Parathyroid adenoma (tissue), 2 donors: ENCODE data around the gene HAUS7.

ENCODE experiments used
- H2AFZ ChIP-seq: fragments of 300-600 bp; sonication (generic); one replicate; pipeline ENCODE4 v1.7.0; 2017; ENCODE audit warnings: antibody characterized with exemption, mild to moderate bottlenecking
- H3K27ac ChIP-seq: fragments of 300-600 bp; sonication (generic); one replicate; pipeline ENCODE4 v1.7.0; 2017
- H3K27me3 ChIP-seq: fragments of 300-600 bp; sonication (generic); one replicate; pipeline ENCODE4 v1.7.0; 2017; ENCODE audit warnings: low read length; ENCODE audit not compliant: control insufficient read depth, insufficient read depth
- H3K36me3 ChIP-seq: fragments of 300-600 bp; sonication (generic); one replicate; pipeline ENCODE4 v1.7.0; 2017; ENCODE audit warnings: low read length; ENCODE audit not compliant: control insufficient read depth, insufficient read depth
- H3K4me1 ChIP-seq: fragments of 300-600 bp; sonication (generic); one replicate; pipeline ENCODE4 v1.7.0; 2017; ENCODE audit warnings: control low read depth
- H3K4me2 ChIP-seq: fragments of 300-600 bp; sonication (generic); one replicate; pipeline ENCODE4 v1.7.0; 2017; ENCODE audit warnings: low read length
- H3K4me3 ChIP-seq: fragments of 300-600 bp; sonication (generic); one replicate; pipeline ENCODE4 v1.7.0; 2017; ENCODE audit warnings: low read depth, low read length
- H3K79me2 ChIP-seq: fragments of 300-600 bp; sonication (generic); one replicate; pipeline ENCODE4 v1.7.0; 2017; ENCODE audit warnings: control low read depth
- H3K9ac ChIP-seq: fragments of 300-600 bp; sonication (generic); one replicate; pipeline ENCODE4 v1.7.0; 2017; ENCODE audit warnings: mild to moderate bottlenecking
- H3K9me3 ChIP-seq: fragments of 300-600 bp; sonication (generic); one replicate; pipeline ENCODE4 v1.7.0; 2017; ENCODE audit warnings: low read length; ENCODE audit not compliant: control insufficient read depth
- TF ChIP-seq, protein P1 (sequence below): fragments of 300-600 bp; sonication (generic); IDR thresholded peaks from one replicate; pipeline ENCODE4 v1.7.0; 2017; ENCODE audit warnings: antibody characterized with exemption, mild to moderate bottlenecking
- donor health status: primary hyperparathyroidism.

HAUS7 gene

GRCh38 chrX:153476666-153477363, 6.4 kb upstream of the HAUS7 start:
- no peak overlapping the region for H3K27ac ChIP-seq

DNA sequence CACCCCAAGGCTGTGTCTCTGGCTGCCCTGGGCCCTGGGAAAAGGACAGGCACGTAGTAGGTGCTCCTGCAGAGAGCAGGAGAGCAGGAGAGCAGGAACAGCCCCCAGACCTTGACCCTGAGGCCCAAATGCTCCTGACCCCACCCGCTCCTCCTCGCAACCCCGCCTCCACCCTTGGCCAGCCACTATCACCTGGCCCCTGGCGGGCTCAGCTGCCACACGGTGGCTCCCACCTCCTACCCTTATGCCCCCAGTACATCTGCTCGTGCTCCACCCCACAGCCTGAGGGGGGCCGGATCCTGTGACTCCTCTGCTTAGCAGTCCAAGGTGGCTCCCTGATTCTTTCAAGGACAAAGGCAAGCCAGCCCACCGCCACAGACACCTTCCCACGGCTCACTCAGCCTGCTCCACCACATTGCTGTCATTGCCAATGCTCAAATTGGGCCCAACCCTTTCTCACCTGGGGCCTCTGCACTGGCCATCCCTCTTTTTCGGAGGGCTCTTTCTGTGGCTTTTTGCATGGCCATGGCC, 5.4 kb upstream of the HAUS7 start:
- Histone ChIP-seq H3K4me2 (no peak overlapping the region), H3K36me3 (no peaks in the 10 kb centered on the region), H3K27me3 (no peaks in the 10 kb centered on the region), H3K9me3 (no peaks in the 10 kb centered on the region), H3K4me1 (no peaks in the 10 kb centered on the region), H2AFZ (no peak overlapping the region), H3K9ac (no peak overlapping the region), H3K27ac (no peak overlapping the region), H3K79me2 (no peaks in the 10 kb centered on the region), H3K4me3 (no peak overlapping the region)
- TF ChIP-seq, protein P1, sequence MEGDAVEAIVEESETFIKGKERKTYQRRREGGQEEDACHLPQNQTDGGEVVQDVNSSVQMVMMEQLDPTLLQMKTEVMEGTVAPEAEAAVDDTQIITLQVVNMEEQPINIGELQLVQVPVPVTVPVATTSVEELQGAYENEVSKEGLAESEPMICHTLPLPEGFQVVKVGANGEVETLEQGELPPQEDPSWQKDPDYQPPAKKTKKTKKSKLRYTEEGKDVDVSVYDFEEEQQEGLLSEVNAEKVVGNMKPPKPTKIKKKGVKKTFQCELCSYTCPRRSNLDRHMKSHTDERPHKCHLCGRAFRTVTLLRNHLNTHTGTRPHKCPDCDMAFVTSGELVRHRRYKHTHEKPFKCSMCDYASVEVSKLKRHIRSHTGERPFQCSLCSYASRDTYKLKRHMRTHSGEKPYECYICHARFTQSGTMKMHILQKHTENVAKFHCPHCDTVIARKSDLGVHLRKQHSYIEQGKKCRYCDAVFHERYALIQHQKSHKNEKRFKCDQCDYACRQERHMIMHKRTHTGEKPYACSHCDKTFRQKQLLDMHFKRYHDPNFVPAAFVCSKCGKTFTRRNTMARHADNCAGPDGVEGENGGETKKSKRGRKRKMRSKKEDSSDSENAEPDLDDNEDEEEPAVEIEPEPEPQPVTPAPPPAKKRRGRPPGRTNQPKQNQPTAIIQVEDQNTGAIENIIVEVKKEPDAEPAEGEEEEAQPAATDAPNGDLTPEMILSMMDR, result no peak

More at GRCh38 chrX:153476666-153477363, 6.4 kb upstream of the HAUS7 start:
- no peaks in the 10 kb centered on the region for H3K79me2 ChIP-seq
- H3K4me1 ChIP-seq, result no peaks in the 10 kb centered on the region
- H3K9ac ChIP-seq, result no peak overlapping the region
- no peaks in the 10 kb centered on the region for H3K36me3 ChIP-seq
- H3K4me3 ChIP-seq, result no peak overlapping the region
- H2AFZ ChIP-seq, result no peak overlapping the region
- no peak overlapping the region for H3K4me2 ChIP-seq
- TF ChIP-seq, protein P1, result no peak
- H3K9me3 ChIP-seq, result no peaks in the 10 kb centered on the region
- H3K27me3 ChIP-seq, result no peaks in the 10 kb centered on the region

GRCh38 chrX:153475271-153475670, 4.9 kb upstream of the HAUS7 start:
- Histone ChIP-seq H3K4me3 (no peak overlapping the region), H3K4me1 (no peaks in the 10 kb centered on the region), H3K9ac (no peak overlapping the region), H3K27ac (no peak overlapping the region), H3K27me3 (no peaks in the 10 kb centered on the region), H2AFZ (no peak overlapping the region), H3K36me3 (no peaks in the 10 kb centered on the region), H3K79me2 (no peaks in the 10 kb centered on the region), H3K9me3 (no peaks in the 10 kb centered on the region), H3K4me2 (no peak overlapping the region)
- TF ChIP-seq, protein P1, result no peak

DNA sequence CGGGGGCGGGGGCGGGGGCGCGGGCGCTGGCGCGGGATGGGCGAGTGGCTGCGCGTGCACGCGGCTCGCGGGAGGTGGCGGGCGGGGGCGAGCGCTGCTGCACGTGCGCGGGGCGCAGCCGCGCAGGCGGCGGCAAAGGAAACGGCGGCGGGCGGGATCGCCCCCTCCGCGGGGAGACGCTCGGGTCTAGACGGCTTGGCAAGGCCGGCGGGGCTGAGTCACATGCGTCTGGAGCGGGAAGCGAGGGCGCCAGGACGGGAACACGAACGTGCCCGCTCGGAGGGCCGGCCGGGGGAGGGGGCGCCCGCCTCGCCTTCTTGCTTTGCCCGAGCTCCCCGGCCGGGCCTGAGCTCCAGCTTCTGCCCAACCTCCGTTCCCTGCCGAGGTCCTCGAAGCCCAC, 4.3 kb upstream of the HAUS7 start:
- Histone ChIP-seq H2AFZ (no peak overlapping the region), H3K27ac (no peak overlapping the region), H3K36me3 (no peaks in the 10 kb centered on the region), H3K9ac (no peak overlapping the region), H3K4me2 (no peak overlapping the region), H3K9me3 (no peaks in the 10 kb centered on the region), H3K27me3 (no peaks in the 10 kb centered on the region), H3K4me3 (no peak overlapping the region), H3K4me1 (no peaks in the 10 kb centered on the region), H3K79me2 (no peaks in the 10 kb centered on the region)
- TF ChIP-seq, protein P1, result no peak

DNA sequence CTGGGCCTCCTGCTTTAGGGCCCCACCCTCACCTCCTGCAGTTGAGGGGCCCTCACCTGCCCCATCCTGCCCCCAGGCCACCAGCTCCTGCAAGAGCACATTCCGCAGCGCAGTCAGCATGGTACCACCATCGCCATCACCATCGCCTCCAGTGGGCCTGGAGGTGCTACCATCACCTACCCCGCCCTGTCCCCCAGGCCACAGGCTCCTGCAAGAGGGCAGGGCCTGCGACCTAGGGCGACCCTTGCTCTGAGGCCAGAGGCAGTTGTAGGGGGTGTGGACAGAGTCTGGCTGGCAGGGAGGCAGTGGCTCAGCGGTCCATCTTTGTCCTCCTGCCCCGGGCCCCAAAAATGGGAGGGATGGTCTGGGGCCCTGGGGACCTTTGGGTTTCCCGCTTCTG, 3.9 kb upstream of the HAUS7 start:
- Histone ChIP-seq H3K4me2 (no peak overlapping the region), H3K79me2 (no peaks in the 10 kb centered on the region), H3K4me3 (no peak overlapping the region), H3K9me3 (no peaks in the 10 kb centered on the region), H2AFZ (no peak overlapping the region), H3K27ac (no peak overlapping the region), H3K4me1 (no peaks in the 10 kb centered on the region), H3K27me3 (no peaks in the 10 kb centered on the region), H3K9ac (no peak overlapping the region), H3K36me3 (no peaks in the 10 kb centered on the region)
- TF ChIP-seq, protein P1, result no peak
